GM18870 (cell line): ENCODE measurements around the gene L3MBTL1.

Experiments
- ATAC-seq: cut with Tn5 transposase; IDR thresholded peaks from one replicate; pipeline ENCODE4 v1.9.1; 2021; ENCODE audit warnings: moderate library complexity; ENCODE audit not compliant: unreplicated experiment

L3MBTL1 gene

GRCh38 chr20:43558412-43559146 is 51.1 kb downstream of the L3MBTL1 start, which contains the start of gene SGK2:
SGK2 (plus strand) TSS chr20:43559027; CDS start chr20:43566496, 7,469 bp downstream.
- no peak for ATAC-seq

GRCh38 chr20:43559147-43559987 is 51.9 kb downstream of the L3MBTL1 start:
- no peak for ATAC-seq

GRCh38 chr20:43560974-43561373 is 53.5 kb downstream of the L3MBTL1 start:
- no peak for ATAC-seq

- ATAC-seq, result no peak
Observed at GRCh38 chr20:43563429-43563828, 55.9 kb downstream of the L3MBTL1 start.

GRCh38 chr20:43563991-43564390 is 56.5 kb downstream of the L3MBTL1 start:
- ATAC-seq, result no peak

- ATAC-seq, result no peak
Observed at GRCh38 chr20:43564455-43564854, 57.0 kb downstream of the L3MBTL1 start.

- ATAC-seq, result no peak
Observed at GRCh38 chr20:43564993-43565757, 57.7 kb downstream of the L3MBTL1 start.

- no peak for ATAC-seq
Observed at GRCh38 chr20:43565758-43566104, 58.2 kb downstream of the L3MBTL1 start.

GRCh38 chr20:43567477-43567876 is 60.0 kb downstream of the L3MBTL1 start:
- no peak for ATAC-seq

- no peak for ATAC-seq
Observed at GRCh38 chr20:43568706-43569105, 61.2 kb downstream of the L3MBTL1 start.

GRCh38 chr20:43569282-43569681 is 61.8 kb downstream of the L3MBTL1 start:
- ATAC-seq, result no peak

- no peak for ATAC-seq
Observed at GRCh38 chr20:43570496-43570895, 63.0 kb downstream of the L3MBTL1 start.

GRCh38 chr20:43571310-43571709 is 63.8 kb downstream of the L3MBTL1 start:
- ATAC-seq, result no peak

- ATAC-seq, result no peak
Observed at GRCh38 chr20:43571771-43572170, 64.3 kb downstream of the L3MBTL1 start.

- ATAC-seq, result no peak
Observed at GRCh38 chr20:43572891-43573290, 65.4 kb downstream of the L3MBTL1 start.

GRCh38 chr20:43576108-43576507 is 68.6 kb downstream of the L3MBTL1 start:
- ATAC-seq, result no peak

GRCh38 chr20:43579861-43580793 is 72.6 kb downstream of the L3MBTL1 start:
- ATAC-seq, result no peak

GRCh38 chr20:43583133-43583864 is 75.8 kb downstream of the L3MBTL1 start:
- ATAC-seq, result no peak

- no peak for ATAC-seq
Observed at GRCh38 chr20:43583982-43584432, 76.5 kb downstream of the L3MBTL1 start.
